ENCODE data around the gene MPPED2. TPM values are rescaled to one million over a fixed set of nuclear protein-coding genes. Genes with fewer than 3 reads are reported as not detected.

Gene MPPED2
- total RNA-seq, 2 donors from 2014 or later = 0.57 to 1.8 TPM

- H3K27ac ChIP-seq = no peak overlapping the region
- H3K9me3 ChIP-seq = no peaks in the 10 kb centered on the region
- intact Hi-C loops (cut with DNase I) = no loop called here
- TF ChIP-seq, protein P1, sequence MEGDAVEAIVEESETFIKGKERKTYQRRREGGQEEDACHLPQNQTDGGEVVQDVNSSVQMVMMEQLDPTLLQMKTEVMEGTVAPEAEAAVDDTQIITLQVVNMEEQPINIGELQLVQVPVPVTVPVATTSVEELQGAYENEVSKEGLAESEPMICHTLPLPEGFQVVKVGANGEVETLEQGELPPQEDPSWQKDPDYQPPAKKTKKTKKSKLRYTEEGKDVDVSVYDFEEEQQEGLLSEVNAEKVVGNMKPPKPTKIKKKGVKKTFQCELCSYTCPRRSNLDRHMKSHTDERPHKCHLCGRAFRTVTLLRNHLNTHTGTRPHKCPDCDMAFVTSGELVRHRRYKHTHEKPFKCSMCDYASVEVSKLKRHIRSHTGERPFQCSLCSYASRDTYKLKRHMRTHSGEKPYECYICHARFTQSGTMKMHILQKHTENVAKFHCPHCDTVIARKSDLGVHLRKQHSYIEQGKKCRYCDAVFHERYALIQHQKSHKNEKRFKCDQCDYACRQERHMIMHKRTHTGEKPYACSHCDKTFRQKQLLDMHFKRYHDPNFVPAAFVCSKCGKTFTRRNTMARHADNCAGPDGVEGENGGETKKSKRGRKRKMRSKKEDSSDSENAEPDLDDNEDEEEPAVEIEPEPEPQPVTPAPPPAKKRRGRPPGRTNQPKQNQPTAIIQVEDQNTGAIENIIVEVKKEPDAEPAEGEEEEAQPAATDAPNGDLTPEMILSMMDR (IDR thresholded peaks at IDR 0.05) = no peak
- H3K4me3 ChIP-seq = no peak overlapping the region
- H3K36me3 ChIP-seq = no peaks in the 10 kb centered on the region
- no peak overlapping the region for H3K9ac ChIP-seq (ENCODE audit: low read depth in 2 of 2, low read length in 2 of 2)
- H3K4me1 ChIP-seq = no peaks in the 10 kb centered on the region
- DNase-seq = no peak
- no peaks in the 10 kb centered on the region for H3K27me3 ChIP-seq
Observed at GRCh38 chr11:30553521-30554110, 32.5 kb downstream of the MPPED2 start.

DNA sequence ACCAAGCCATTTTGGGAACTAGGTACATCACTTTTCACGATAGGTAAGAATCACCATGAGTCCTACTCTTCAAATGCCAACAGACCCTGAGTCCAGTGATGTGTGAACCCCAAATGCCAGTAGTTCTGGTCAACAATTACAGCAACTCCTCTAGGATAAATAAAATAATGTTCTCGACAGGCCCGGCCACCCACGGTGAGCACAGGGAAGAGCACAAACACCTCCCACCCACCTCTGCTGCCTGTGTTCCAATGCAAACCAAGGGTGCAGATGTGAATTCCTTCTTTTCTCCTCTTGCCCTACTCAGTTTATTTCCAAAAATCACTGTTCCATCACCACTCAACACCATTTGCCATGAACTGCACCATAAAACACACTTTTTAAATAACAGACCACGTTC, 33.3 kb downstream of the MPPED2 start:
- Histone ChIP-seq H3K4me3 (no peak overlapping the region), H3K9me3 (no peaks in the 10 kb centered on the region), H3K36me3 (no peaks in the 10 kb centered on the region), H3K27ac (no peak overlapping the region), H3K27me3 (no peaks in the 10 kb centered on the region), H3K9ac (ENCODE audit: low read depth in 2 of 2, low read length in 2 of 2) (no peak overlapping the region), H3K4me1 (no peaks in the 10 kb centered on the region)
- no peak for DNase-seq
- TF ChIP-seq, protein P1 (IDR thresholded peaks at IDR 0.05) = no peak
- intact Hi-C loops (cut with DNase I) = no loop called here

- no peaks in the 10 kb centered on the region for H3K4me1 ChIP-seq
- H3K36me3 ChIP-seq = no peaks in the 10 kb centered on the region
- no peaks in the 10 kb centered on the region for H3K27me3 ChIP-seq
- H3K9ac ChIP-seq (ENCODE audit: low read depth in 2 of 2, low read length in 2 of 2) = no peak overlapping the region
- intact Hi-C loops (cut with DNase I) = no loop called here
- TF ChIP-seq, protein P1 (IDR thresholded peaks at IDR 0.05) = no peak
- no peak overlapping the region for H3K4me3 ChIP-seq
- H3K27ac ChIP-seq = no peak overlapping the region
- no peak for DNase-seq
- H3K9me3 ChIP-seq = no peaks in the 10 kb centered on the region
Observed at GRCh38 chr11:30550022-30550542, 36.1 kb downstream of the MPPED2 start.

- no peak overlapping the region for H3K4me3 ChIP-seq
- TF ChIP-seq, protein P1 (IDR thresholded peaks at IDR 0.05) = no peak
- no peaks in the 10 kb centered on the region for H3K36me3 ChIP-seq
- no peak overlapping the region for H3K27ac ChIP-seq
- no peaks in the 10 kb centered on the region for H3K9me3 ChIP-seq
- no peaks in the 10 kb centered on the region for H3K4me1 ChIP-seq
- no peak for DNase-seq
- intact Hi-C loops (cut with DNase I) = no loop called here
- H3K27me3 ChIP-seq = no peaks in the 10 kb centered on the region
- no peak overlapping the region for H3K9ac ChIP-seq (ENCODE audit: low read depth in 2 of 2, low read length in 2 of 2)
Observed at GRCh38 chr11:30549565-30549964, 36.6 kb downstream of the MPPED2 start.

DNA sequence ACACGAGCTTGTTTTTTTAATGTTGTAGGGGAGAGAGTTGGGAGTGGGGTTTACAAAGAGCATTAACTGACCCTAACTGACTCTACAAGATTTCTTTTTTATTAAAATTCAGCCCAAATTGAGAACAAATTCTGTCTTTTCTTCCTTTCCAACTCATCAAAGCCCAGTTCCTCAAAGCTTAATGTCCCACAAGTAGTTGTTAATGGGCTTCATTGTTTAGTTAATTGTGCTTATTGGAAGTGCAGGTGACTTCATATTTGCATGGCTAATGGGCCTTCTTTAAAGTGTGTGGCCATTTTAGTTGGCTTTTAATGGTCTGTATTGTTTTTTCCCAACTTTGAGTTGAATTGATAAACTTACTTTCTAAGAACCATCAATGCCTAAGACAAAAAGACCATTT, 39.8 kb downstream of the MPPED2 start:
- no peak overlapping the region for H3K4me3 ChIP-seq
- intact Hi-C loops (cut with DNase I) = no loop called here

More for the DNA sequence above, 39.8 kb downstream of the MPPED2 start:
- Histone ChIP-seq H3K27me3 (no peaks in the 10 kb centered on the region), H3K36me3 (no peaks in the 10 kb centered on the region), H3K4me1 (no peaks in the 10 kb centered on the region), H3K27ac (no peak overlapping the region), H3K9me3 (no peaks in the 10 kb centered on the region), H3K9ac (ENCODE audit: low read depth in 2 of 2, low read length in 2 of 2) (no peak overlapping the region)
- no peak for DNase-seq
- TF ChIP-seq, protein P1 (IDR thresholded peaks at IDR 0.05) = no peak
